Medulla oblongata (tissue), 1 donor: ENCODE results near the gene STAT6.

Source experiments
- DNase-seq: peaks from one replicate; pipeline ENCODE4 v3.0.0-alpha.2; 2015; ENCODE audit errors: extremely low spot score

STAT6 gene, protein sequence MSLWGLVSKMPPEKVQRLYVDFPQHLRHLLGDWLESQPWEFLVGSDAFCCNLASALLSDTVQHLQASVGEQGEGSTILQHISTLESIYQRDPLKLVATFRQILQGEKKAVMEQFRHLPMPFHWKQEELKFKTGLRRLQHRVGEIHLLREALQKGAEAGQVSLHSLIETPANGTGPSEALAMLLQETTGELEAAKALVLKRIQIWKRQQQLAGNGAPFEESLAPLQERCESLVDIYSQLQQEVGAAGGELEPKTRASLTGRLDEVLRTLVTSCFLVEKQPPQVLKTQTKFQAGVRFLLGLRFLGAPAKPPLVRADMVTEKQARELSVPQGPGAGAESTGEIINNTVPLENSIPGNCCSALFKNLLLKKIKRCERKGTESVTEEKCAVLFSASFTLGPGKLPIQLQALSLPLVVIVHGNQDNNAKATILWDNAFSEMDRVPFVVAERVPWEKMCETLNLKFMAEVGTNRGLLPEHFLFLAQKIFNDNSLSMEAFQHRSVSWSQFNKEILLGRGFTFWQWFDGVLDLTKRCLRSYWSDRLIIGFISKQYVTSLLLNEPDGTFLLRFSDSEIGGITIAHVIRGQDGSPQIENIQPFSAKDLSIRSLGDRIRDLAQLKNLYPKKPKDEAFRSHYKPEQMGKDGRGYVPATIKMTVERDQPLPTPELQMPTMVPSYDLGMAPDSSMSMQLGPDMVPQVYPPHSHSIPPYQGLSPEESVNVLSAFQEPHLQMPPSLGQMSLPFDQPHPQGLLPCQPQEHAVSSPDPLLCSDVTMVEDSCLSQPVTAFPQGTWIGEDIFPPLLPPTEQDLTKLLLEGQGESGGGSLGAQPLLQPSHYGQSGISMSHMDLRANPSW

DNA sequence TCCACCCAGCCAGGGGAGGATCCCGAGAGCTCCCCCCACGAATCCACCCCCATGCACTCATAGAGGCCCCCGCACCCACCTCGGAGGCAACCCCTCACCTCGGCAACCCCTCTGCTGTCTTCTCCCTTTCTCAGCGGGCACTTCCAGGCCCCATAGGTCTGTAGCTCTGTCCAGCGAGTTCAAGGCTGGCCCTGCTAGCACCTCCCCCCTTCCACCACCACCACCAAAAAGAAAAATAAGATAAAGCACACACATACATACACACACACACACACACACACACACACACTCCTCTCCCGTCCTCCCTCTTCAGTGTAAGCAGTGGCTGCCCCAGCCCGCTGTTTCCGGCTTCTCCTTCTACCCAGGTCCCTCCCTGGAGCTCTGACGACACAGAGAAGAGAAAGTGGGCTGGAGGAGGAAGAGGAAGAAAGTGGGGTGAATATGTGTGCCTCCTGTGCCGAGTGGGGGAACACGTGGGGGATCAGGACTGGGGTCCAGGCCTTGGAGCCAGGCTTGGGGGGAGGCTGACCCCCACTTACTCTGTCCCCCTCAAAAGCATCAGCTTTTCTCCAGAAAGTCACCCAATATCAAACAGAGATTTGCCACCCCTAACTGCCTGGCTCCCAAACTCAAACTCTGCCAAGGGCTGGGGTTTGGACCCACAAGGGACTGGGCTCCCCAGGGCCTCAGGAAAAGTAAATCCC lies at the start of gene STAT6:
STAT6 (minus strand) TSS at position 332 of the 704 bp plus-strand sequence. CDS start 3,084 bp downstream, outside the sequence.
- peak; percentile 87 for DNase-seq

DNA sequence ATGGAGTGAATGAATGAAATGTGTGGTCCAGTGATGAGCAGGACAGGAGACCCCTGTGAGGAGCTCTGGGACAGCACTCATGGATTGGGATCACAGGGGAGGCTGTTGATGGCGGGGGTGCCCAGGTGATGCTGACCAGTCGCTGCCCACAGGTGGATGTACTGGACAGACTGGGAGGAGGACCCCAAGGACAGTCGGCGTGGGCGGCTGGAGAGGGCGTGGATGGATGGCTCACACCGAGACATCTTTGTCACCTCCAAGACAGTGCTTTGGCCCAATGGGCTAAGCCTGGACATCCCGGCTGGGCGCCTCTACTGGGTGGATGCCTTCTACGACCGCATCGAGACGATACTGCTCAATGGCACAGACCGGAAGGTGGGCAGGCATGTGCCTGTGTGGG lies 49.6 kb upstream of the STAT6 start:
- DNase-seq, result no peak

DNA sequence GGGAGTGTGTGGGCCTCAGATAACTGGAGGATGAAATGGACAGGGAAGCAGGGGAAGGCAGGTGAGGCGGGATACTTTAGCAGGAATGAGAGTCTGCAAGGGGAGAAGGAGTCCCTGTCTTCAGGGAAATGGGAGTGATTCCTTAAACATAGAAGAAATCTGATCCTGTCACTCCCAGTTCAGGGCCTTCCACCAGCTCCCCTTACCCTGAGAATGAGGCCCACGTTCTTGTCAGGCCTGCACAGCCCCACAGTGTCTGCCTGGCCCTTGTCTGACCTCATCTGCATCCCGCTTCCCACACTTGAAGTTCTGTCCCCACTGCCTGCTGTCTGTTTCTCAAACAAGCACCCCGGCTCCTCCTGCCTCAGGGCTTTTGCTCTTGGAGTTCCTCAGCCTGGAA lies 48.9 kb upstream of the STAT6 start:
- DNase-seq, result no peak

DNA sequence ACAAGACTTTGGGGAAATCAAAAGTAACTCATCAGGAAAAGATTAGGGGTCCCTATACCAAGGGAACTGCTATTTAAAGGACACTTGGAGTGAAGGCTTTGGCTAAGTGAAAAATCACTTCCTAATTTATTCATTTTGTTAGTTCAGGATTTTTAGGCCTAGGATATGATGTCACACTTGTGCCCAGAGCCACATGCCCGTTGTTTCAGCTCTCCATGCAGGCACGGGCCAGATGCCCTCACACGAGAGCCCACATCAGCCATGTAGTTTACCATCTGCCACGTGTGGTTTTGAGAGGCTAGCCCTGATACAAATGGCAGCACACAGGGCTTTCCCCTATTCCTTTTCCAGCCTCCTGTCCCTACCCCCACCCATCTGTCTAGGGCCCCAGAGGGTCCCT lies 48.1 kb upstream of the STAT6 start:
- peak; percentile 34 for DNase-seq

DNA sequence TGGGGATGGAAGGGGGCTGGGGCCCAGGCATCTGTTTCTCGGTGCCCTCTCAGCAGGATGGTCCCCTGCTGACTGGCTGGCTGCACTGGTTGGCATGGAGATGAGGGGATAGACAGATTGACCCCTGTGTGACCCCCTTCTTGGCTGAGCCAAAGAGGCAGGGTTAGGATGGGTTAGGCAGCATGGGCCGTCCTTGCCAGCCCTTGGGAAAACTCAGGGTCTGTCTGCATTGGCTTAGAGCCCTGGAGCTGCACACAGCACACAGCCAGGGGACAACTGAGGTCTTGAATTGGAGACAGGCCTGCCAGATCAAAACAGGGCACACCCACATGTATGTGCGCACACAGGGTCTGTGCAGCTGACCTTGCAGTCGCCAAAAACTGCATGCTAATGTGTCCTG lies 47.5 kb upstream of the STAT6 start:
- no peak for DNase-seq

DNA sequence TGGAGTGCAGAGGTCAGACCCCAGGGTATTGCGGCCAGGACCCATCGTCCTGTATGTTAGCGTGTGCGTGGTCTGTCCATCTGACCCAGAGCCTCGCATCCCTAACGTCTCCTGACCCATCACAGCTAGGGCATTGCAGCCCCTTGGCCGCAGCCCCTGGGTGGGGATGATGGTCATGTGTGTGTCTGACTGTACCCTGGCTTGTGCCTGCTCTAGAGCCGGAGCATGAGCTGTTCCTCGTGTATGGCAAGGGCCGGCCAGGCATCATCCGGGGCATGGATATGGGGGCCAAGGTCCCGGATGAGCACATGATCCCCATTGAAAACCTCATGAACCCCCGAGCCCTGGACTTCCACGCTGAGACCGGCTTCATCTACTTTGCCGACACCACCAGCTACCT lies 47.0 kb upstream of the STAT6 start:
- no peak for DNase-seq

DNA sequence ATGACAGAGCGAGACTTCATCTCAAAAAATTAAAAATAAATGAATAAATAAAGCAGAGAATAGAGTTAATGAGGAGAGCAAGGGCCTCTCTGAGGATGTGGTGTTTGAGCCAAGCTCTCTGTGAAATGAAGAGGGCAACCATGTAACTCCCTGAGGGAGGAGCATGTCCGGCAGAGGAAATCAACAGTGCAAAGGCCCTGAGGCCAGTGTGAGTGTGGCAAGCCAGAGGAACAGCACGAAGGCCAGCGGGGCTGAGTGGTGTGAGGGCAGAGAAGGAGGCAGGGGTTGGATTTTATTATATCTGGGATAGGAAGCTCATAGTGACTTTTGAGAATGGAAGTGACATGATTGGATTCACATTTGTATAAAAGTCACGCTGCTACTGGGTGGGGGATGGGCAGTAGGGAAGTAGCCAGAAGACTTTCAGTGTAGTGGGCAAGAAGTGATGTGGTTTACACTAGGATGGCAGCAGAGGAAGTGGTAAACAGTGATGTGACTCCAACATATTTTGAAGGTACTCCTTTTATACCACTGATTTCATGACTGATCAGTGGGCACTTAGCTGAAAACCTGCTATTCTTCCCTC lies 46.5 kb upstream of the STAT6 start:
- DNase-seq, result peak; percentile 70

DNA sequence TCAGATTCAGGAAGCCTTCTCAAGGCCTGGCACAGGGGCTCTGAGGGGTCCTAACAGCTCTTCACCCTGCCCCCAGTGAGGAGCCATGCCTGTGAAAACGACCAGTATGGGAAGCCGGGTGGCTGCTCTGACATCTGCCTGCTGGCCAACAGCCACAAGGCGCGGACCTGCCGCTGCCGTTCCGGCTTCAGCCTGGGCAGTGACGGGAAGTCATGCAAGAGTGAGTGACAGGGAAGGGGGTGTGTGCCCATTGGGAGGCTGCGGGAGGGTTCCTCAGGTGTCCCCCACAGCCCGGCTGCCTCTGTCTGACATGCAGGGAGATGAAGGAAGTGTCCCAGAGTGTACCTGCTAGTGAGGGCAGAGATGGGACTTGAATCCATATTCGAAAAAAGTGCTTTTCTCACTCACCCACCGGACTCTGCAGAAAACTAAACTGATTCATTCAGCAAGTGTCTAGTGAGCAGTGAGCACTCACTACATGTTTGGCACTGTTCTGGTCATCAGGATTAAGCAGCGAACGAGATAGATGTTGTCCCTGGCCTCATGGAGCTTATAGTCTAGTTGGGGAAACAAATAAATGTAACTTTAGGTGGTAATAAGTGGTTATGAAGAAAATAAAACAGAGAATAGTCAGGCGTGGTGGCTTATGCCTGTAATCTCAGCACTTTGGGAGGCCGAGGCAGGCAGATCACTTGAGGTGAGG lies 45.7 kb upstream of the STAT6 start:
- peak; percentile 42 for DNase-seq

DNA sequence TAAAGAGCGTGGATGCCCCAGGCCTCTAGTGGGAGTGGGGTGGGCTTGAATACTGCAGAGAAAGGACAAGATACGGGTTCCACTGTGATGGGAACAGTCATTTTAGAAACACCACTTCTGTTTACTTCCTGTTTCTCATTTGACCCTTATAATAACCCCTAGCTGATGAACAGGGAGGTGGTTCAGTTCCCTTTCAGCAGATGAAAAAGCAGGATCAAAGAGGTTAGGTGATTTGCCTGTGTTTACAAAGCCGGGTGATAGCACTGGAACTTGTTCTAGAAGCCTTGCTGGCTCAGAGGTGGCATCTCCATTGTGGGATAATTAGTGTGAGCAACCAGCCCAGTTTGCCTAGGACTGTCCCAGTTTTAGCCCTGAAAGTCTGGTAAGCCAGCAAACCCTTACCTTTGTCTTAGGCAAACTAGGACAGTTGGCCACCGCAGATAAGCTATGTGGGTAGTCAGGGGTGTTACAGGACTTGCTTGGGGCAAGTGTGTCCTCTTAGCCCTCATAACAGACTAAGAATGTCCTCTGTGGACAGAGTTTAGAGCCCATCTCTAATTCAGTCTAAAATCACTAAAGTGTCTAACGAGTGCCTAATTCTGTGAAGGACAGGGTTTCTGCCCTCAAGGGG lies 43.8 kb upstream of the STAT6 start:
- DNase-seq, result no peak

DNA sequence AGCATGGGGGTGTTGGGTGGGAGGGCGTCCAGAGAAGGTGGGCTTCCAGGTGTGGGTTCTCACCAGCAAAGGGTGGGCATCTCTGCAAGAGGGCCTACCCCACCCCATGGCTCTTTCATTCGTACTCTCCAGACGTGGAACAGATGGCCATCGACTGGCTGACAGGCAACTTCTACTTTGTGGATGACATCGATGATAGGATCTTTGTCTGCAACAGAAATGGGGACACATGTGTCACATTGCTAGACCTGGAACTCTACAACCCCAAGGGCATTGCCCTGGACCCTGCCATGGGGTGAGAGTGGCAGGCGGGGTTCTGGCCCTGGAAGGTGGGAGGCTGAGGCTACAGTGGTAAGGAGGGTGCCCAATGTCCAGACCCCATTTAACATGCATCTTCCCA lies 42.9 kb upstream of the STAT6 start:
- DNase-seq, result no peak

DNA sequence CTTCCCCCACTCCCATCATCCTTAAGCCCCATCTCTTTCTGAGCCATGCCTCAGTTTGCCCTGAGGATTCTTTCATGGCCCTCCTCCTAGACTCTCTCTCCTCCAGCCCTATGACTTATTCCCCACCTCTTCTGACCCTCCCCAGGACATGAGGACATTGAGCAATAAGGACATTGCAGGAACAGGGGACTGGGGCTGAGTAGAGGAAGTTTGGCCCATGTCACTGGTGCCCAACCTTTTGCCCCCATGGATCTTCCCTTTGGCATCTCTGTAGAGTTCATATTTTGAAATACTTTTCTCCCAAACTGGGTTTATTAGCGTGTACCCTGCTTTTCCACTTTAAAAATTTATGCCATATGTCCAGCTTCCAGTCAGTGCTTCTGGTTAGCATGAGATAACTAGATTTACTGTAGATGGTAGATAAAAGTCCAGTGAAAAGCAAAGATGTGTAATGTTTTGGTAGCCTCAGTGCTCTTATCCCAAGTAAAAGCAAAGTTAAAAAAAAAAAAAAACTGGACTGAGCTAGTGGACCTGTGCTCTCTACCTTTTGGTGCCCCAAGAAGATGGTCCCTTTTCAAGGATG lies 42.3 kb upstream of the STAT6 start:
- DNase-seq, result no peak

DNA sequence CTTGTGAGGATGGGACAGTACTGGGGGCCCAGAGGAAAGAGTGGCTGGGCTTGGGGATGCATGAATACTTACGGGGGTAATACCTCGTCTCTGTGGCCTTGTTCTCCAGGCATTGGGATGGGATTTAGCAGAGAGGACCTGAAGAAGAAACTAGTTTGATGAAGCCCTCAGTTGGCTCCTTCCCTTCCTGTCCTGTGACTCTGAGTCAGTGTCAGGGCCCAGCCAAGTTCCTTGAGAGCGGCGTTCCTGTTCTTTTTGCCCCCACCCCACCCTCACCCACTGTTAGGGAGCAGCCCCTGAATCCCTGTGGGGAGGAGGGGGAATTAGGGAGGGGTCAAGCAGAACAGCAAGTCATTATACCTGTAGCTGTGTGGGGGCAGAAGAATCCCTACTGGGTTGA lies 41.5 kb upstream of the STAT6 start:
- peak; percentile 85 for DNase-seq

DNA sequence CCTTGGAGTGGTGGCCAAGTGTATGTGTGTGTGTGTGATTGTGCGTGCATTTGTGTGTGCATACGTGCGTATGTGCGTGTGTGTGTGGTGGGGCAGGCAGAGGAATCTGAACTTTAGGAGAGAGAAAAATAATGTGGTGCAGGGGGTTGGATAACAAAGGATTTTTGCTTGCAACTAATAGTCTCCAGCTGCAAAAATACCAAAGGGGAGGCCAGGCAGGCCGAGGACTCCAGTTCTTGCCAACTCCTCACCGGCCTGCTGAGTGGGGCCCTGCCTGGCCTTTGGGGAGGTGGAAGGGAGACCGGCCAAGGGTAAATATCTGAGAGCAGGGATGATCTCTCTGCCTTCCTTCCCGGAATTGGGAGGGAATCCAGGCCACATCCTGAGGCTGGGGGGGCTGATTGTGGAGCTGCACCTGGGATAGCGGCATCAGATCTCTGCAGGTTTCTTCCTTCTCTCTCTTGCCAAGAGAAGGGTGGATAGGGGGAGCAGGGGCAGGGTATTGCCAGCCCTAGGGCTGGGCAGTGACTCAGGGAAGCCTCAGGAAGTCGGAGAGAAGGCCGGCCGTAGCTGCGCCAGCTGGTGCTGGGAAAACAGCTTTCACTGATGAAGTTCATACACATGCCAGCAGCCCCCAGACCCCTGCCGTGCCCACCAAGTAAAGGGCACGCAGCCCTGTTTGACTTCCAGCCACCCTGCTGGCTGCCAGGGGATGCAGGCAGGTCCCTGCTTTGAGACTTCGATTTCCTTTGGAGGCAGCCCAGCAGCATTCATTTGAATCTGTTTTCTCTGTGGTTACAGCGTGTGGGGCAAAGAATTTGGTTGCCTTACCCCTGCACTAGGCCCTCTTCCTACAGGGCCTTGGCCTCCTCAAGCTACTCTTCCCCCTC lies 40.8 kb upstream of the STAT6 start:
- no peak for DNase-seq

DNA sequence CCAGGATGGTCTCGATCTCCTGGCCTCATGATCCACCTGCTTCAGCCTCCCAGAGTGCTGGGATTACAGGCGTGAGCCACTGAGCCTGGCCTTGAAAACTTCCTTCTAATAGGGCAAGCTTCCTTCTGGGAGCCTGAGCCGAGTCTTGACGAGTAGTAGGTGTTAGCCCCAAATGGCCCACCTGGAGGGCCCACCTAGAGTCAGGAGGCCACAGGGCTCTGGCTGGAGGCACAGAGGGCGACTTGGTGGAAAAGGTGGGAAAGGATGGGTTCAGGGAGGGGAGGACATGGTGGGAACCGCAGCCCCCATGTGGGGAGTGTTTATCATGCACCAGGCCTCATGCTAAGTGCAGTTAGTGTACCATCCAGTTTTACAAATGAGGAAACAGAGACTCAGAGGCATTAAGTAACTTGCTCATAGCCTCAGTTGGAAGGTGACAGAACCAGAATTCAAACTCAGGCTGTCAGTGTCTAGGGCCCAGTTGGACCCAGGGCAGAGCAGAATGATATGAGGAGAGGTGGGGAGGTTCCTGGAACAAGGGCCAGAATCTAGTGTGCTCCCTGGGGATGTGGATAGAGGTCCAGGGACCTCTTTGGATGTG lies 39.3 kb upstream of the STAT6 start:
- no peak for DNase-seq

DNA sequence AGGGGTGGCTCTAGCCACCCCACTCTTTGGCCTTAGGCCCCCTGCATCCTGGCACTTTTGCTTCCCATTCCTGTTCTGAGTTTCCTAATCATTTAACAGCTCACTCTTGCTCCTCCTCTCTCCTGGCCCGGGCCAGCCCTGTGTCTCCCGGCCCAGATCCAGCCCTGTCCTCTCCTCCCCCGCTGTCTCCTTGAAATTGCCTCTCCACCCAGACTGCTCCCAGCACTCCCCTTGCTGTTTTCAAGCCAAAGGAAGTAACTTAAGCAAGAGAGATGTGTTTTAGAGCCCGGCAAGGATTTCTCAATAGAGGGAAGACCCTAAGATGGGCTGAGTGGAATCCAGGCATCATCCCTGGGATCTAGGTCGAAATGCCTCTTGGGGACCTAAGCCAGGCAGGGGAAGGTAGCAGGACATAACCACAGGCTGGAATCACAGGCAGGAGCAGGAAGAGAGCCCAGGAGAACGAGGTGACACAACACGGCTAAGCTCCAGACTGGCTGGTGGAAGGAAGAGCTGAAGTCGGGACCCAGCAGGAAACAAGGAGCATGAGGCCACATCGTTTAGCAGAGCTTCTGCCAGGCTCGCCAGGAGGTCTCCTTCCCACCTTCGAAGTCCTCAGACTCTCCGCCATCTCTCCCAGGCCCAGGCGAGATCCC lies 38.2 kb upstream of the STAT6 start:
- DNase-seq, result peak; percentile 57

DNA sequence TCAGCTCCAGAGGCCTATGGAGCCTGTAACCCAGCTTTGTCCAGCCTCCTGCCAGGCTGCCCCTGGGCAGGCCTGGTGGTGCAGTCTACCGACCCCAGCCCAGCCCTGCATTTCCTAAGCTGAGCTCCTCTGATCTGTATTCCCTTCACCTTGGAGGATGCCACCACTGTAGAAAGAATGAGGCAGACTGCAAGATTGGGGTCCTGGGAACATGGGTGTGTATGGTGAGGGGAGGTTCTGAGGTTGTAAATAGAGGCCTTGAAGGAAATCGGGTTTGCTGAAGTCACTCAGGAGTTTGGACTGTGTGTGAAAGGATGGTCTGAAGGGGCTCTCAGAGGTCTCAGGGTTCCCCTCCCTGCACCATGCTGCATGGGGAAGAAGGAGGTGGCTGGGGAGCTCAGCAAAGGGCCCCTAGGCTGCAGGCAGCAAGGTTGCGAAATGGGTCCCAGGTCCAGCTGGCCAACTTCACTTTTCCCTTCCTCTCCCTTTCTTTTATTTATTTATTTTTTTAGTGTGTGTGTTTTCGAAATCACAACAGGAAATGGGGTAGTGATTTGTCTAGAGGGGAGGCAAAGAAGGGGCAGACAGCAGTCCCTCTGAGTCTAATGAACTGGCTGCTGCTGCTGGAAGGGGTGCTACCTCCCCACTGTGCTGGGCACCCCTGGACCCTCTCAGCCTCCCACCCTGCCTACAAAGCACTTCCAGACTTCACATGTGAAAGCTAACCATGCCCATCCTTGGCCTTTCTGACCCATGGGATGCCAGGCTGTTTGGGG lies 37.5 kb upstream of the STAT6 start:
- peak; percentile 75 for DNase-seq
